8988T (cell line): ENCODE measurements around the gene CLRN3.

Experiments
- DNase-seq: peaks from one replicate; pipeline ENCODE4 v3.0.0; 2011

Gene CLRN3

DNA sequence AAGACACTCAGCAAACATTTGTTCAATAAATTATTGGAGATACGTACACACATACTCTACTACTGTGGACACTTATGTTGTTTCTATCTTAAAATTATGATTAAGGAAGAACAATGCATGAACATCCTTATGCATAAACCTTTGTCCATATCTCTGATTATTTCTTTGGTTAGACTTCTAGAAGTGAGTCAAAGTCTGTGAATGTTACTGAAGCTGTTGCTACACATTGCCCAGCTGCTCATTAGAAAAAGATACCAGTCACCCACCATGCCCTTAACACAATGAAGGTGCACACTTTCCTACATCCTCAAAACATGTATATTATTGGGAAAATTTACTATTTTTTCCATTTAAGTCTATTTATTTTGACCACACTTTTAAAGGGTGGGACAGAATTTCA is 1.4 kb upstream of the CLRN3 start:
- no peak for DNase-seq

DNA sequence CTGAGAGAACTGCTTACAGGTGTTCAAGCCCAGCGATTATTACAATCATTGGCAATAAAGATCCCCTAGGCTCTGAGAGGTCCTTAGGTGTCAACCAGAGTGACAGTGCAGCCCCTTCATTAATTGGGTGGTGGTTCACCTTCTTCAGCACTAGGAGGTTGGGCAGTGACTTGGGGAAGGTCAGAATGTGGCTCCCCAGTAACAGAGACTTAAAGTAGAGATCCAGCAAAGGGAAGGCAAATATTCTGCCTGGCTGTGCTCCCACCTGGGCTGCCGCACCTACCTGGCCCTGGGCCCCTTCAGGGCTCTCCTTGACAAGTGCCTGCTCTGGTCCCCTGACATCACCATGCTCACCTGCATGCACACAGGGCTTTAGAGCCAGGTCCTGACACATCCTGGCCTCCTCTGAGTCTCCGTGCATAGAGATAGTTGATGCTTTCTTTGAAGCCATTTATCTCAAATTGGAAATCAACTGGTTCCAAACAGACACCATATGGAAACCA is 1.9 kb downstream of the CLRN3 start:
- no peak for DNase-seq

DNA sequence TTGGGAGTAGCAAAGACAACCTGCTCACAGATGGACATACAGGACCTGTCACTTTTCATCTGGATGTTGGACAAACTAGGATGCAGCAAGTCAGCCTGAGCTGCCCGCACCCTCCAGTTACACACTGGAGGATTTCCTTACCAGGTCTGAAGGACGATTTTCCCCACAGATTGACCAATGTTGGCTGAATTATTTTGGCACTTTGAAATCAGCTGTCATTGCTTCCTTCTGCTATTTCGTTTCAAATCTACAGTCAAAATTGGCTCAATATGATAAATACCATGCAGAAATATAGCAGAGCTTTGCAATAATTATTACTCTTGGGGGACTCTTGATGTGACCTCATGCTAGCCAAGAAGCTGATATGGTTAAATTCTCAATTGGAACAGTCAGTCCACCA is 2.5 kb downstream of the CLRN3 start:
- DNase-seq, result no peak

DNA sequence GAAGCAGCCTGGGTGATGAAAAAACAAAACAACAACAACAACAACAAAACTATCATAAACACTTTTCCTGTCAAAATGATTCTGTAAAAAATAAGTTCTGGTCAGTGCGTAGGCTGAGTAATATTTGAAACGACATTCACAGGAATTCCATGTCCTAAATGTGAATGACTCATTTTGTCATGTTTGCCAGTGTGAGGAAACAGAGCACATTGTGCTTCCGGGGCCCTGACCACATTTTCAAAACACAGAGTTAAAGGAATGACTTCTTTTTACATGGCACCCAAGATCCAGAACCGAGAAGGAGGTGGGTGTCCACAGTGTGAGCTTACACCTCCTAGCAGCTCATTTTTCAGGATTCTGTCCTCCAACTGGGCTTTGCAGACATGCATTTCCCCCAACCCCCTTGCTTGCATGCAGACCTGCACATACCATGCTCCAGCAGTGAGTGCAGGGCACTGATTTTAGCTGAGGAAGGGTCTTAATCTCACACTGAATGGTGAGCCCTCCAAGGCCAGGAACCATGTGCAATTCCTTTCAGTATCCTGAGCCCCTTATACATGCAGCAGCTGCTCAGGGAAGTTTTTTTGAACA is 3.0 kb downstream of the CLRN3 start:
- no peak for DNase-seq

DNA sequence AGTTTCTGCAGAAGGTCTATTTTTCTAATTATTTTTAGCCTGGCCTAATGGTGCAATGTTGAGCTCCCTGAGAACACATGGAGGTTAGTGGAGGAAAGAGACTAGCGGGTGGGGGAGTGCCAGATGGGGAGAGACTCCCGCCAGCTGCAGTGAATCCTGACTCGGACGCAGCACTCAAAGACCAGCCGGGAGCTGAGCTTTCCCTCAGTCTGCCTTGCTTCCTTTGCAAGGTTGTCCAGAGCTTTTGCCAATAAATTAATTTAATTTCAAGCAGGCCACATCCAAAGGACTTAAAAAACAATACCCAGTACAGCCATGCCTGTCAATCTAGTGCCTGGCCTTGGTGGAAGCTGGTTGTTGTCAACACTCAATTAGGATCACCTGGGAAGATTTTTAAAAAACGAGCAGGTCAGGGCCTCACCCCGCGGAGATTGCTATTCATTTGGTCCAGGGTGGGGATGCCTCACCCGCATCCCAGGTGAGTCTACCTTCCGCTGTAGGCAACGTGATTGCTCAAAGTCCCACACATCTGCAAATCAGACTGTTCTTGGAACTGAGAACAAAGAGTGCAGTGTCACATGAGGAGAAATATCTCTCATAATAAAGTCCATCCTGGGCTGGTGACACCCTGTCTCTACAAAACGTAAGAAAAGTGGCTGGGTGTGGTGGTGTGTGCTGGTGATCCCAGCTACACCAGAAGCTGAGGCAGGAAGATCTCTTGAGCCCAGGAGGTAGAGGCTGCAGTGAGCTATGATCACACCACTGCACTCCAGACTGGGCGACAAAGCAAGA is 4.0 kb downstream of the CLRN3 start:
- no peak for DNase-seq

DNA sequence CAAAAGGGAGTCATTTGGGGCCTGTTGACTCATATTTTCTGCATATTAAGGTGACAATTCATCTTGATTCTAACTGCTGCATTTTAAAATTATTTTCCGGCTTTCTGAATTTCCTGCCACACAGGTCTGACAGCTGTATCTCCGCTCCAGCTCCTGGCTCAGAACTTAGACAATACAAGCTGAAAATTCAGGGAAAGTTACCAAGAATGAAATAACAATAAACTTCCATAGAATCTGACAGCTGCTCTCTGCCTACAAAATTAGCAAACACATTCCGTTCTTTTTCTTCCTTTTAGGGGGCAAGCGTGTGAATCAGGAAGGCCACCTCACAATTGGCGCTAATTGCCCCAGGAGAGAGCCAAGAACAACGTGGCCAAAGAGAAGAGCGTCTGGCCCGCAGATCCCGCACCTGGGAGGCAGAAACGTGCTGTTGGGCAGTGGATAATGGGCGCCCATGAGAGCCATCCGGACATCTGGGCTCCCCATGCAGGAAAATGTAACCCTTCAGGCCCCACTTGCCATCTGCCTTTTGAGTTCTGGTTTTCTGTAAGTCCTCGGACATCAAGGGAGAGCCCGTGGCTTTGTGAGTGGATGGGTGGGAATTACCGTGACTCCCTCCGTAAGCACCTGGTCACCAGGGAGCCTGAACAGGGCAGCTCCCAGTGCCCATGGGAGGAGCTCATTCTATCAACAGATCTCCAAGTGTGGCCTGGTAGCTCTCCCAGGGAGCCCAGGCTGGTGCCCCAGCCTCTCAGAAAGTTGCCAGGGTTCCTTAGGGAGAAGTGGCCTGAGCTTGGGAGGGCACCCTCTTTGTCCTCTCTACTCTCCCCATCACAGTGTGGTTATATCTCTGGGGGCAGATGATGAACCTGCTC is 5.0 kb downstream of the CLRN3 start:
- DNase-seq, result no peak

DNA sequence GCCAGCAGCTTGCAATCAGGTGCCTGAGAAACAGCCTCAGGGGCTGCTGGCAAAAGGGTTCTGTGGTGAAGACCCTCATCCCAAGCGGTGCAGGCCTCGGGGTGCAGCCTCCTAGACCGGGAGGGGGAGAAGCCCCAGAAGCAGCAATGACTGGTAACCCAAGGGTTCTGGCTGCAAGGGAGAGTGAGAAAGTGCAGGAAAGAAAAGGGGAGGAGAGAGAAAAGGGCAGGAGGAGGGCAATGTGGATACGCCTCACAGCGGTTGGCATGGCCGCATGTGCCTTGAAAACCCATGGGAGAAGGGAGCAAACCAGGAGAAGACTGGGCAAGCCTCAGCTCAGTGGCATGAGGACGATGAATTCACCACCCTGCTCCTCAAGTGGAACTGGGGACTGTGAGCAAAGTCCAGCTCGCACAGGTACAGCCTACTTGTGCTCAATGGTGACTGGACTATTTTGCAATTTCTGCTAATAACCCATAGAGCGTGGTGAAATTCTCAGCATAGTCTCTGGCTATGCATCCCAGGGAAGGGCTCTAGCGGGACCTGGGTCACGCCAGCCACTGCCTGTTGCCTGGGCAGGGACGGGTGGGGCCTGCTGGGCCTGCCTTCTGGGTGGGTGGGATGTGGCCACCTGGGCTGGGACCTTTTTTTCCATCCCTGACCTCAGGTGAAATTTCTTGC is 6.2 kb downstream of the CLRN3 start:
- no peak for DNase-seq

DNA sequence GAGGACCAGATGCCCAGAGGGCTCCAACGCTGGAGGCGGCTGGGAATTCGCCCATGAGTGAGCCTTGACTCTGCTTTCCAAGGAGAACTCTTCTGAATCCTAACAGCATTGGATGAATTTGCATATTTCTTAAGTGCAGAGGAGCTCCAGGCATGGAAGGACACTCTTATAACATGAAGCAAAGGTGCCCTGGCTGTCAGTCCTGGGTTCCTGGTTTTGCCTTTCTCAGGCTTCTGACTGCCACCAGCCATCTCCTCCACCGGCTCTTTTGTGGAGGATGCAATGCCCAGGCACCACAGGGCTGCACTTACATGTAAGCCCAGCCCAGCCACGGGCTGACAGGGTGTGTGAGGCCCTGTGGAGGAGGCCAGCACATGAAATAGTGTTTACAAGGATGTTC is 8.2 kb downstream of the CLRN3 start:
- no peak for DNase-seq

DNA sequence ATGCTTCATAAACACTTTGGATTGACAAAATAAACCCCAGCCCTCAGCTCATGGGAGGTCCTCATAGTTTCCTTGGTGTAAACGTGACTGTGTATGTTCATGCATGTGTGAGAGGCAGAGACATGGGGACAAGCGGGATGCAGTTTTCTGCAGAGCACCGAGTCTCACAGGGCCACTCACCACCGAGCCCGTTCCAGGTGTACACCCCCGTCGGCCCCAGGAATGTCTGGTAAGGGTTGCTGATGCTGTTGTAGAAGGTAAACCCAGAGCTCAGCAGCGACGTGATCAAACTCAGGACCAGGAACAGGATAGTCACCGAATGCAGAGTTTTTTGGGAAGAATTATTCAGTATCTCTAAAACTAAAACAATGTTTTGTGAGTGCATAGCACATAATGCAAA is 9.2 kb downstream of the CLRN3 start:
- no peak for DNase-seq

DNA sequence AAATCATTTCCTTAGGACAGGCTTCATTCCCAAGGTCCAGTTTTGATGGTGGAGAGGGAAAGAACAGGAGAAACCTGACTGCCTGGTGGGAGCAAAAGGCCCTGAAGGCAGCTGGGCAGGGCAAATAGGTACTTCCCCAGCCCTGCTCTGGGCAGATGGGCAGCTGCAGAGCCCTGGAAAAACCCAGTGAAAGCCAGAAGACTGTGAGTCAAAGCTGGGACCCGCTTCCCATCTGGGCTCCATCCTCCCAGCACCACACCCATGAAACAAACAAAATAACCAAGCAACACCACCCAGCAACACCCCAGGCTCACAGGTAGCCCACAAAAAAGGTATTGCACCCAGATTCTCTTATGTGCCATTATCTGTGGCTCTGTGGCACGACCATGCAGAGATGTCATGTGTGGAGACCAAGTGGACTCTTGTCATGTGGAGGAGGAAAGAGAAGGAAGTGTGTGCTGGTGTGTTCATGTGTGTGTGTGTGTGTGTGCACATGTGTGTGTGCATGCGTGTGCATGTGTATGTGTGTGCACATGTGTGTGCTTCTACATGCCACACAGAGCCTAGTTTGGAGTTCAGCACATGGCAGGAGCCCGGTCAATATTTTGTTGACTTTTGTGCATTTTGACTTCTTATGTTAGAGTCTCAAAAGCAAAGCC is 9.8 kb downstream of the CLRN3 start:
- no peak for DNase-seq

DNA sequence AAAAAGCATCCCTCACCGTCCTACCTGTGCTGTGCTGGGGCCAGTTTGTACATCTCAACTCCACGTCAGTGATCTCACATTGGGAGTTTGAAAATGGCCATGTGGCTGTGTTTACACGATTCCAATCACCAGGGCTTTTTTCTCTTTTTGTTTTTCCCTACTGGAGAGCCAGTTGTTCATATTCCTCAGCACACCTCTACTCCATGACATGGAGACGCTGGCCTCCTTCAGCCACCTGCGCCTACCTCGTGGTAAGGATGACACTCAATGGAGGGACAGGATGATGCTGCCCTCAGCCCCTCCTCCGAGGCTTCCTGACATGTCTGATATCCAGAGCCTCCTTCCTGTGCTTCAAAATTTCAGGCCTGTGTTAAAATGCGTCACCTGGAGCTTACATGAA is 10.3 kb downstream of the CLRN3 start:
- DNase-seq, result no peak

DNA sequence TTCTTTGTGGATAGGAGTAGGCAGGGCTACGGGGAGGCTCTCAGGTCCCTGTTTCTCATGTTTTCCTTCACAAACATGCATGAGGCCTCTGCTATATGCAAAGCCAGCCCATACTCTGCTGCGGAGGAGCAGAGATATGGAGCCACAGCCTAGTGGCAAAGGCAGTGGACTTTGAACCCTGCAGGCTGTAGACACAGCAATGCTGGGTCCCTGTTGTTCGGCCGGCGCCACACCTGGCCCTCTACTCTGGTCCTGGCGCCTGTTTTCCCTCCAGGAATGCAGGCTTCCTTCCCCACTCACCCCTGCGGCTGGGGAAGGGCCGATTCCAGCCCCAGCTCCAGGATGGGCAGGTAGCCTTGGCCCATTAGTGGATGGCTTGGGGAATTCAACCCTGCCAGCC is 11.5 kb downstream of the CLRN3 start:
- no peak for DNase-seq

DNA sequence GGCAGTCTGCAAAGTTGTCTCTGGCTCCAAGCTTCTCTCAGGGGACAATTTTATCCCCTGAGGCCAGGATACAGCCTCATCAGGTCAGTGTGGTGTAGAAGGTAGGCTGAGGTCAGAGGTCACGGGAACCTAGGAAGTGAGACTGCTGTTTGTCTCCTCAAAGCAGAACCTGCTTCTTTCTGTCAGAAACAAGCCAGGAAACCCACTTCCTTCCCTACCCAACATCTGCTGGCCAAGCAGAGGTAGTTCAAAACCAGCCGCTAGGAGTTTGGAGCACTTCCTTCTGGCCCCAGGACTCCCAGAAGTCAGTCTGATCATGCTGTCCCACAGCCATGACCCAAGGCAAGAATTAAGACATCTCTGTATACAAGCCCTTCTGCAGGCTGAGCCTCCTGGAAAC is 12.2 kb downstream of the CLRN3 start:
- DNase-seq, result no peak

DNA sequence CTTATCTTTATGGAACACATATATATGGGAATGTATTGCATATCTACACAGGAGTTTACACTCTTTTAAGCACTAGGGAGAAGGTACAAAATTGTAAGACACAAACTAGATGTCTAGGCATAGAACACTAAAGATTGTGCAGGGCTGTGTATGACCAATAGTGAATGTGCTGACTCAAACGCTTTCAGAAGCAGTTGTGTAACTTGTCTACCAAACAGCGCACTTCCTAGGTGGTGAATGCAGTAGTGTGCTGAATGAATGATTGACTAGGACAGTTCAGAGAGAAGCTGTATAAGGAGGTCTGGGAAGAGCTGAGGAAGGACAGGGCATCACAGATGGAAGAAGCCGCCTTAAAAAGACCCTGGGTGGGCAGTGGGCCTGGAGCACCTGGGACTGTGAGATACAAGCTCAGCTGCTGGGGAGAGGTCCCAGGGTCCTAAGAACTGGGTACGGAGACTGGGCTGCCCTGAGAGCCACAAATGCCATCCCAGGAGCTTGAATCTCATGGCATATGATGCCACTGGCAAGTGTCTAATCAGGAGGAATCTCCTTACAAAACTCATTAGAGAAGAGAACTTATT is 14.2 kb downstream of the CLRN3 start:
- DNase-seq, result no peak

DNA sequence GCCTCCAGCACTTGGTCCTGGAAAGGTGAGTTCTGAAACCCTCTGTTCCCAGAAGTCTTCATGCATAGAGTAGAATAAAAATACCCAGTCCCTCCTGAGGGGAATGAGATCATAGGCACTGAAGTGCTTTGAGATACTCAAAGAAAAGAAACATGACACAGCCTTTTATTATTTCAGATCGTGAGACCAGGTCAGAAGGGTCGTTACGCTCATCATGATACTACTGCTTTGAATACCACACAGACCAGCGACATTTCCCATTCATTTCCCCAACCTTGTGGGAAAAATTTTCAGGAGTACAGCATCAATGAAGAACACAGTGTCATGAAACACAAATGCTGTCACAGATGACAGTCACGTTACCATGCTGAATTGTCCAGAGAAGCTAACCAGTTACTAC is 15.0 kb downstream of the CLRN3 start:
- DNase-seq, result no peak

DNA sequence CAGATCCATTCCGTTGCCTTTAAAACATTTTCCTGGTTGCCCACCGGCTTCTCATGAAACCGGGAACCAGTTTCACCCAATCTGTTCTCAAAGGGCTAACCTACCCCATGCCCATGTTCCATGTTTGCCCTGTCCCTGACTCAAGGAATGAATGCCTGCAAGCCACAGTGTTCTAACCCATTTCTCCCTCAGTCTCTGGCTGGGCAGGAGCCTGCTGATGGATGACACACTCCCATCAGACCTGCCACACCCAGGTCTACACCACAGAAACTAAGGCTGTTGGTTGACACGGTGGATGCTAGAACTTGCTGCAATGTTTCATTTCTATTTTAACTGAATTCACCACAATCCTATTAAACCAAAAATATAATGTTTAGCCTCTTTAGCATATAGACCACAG is 15.6 kb downstream of the CLRN3 start:
- no peak for DNase-seq

DNA sequence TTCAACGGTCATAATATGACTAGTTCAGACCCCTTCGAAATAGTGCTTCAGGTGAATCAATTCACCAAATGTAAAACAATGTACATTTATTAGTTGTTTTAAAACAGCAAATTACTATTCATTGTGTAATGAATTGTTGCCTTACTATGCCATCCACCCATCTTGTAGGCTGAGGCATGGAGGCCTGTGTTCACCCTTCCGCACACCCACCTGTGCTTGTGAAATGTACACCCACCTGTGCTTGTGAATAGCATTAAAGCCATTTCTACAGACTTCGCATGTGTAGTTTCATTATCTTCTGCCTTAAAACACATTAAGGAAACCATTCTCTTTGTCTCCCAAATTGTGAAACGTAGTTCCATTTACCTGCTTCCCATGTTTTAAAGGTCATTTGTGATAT is 16.8 kb downstream of the CLRN3 start:
- DNase-seq, result no peak

DNA sequence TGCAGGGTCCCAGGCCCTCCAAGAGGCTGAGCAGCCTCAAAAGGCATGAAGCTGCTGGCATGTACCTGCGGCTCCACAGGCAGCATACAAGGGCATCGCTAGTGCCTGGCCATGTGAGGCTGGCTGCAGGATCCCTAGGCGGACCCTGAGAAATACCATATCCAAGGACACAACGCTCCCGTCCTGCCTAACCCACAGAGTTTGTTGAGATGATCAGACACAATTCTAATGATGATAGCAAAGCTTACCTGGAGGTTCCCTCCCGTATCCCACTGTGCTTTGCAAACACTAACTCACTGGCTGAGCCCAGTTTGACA is 17.3 kb downstream of the CLRN3 start:
- no peak for DNase-seq

DNA sequence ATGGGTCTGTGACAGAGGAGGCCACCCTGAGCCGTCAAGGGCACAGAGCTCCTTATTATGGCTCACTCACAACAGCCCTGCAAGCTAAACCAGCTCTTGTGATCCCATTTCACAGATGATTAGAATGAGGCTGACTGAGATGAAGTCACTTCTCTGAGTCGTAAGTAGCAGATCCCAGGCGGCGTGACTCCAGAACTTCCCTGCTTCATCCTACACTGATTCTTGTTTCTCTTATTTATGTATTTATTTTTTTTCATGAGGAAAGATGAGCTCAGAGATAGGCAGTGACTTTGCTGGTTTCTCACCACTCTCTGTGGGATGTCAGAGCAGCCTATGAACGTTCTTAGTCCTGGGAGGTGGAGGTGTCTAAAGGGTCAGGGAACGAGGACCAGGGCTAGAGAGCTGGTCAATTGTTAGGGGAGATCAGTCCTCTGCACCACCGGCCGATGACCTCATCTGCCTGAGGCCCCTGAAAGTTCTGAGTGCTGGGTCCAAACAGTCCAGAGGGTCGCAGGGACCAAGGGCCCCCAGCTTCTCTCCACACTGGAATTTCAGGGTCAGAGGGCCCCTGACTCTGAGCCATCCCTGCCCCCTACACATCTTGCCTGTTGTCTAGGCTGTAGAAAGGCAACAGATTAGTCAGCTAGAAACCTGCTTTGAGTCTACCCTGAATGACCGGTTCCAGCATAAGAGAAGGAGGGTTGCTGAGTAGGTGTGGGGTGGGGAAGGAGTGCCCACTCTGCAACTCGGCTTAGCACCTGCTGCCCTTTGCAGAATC is 17.9 kb downstream of the CLRN3 start:
- no peak for DNase-seq

DNA sequence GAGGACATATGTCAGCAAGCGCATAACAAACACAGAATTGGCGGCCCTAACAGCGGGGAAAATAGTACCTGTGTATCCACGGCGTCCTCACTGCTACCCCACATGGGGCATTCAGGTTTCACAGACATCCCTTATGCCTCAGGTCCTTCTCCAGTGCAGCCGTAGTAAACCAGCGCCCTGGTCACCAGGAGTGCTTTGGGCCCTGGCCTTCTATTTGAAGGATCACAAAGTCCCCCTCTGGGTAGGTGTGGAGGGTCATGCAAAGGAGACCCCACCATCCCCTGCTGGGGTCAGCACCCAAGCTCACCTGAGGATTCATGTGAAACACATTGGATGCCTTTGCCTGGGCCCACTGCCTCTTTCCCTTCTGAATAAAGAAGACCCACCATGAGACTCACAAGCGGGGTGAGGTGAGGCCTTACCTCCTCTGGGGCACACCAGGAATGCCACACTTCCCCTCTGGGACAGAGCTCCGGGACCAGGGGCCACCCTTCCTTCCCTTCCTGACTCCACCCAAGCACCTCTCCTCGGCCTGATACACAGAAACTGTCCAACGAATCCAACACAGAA is 18.8 kb downstream of the CLRN3 start:
- no peak for DNase-seq

DNA sequence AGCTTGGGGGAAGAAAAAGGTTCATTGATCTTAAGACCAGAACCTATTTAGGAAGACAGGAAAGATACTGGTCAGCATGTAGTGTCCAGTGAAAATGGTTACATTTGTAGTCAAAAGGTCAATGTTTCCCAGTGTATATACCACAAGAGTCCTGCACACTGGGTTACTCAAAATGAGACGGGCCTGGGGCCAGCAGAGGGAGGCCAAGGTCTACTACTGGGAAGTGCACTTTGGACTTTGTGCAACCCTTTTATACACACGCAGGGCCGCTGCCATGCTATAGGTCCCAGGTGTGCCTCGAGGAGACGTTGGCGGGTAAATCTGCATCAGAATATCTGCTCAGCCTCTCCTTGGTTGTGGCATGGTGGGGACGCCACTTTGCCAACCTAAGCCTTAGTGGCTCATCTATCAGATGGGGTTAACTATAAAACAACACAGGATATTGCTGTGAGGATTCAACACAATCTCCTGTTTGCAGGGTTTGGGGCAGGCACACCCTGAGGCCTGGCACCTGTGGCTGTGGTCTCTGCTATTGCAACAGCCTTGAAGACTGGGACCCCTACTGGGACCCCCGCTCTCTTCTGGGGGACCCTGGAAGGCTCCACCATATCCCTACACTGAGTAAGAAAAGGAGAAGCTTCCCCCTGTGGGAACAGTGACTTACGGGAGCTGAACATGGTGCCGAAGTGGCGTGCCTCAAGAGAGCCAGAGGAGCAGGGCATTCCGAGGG is 19.7 kb downstream of the CLRN3 start:
- no peak for DNase-seq
